DOHH2 (cell line): ENCODE data around the gene NEMF.
"Not testable (repeated sequence)": the region's sequence is repeated elsewhere in the genome, so short reads cannot be mapped to it uniquely, and the experiment has no call there.

Experiments used
- H3F3A ChIP-seq: fragments of 200-600 bp; sonication (generic), shearing (Covaris generic); 2 replicates; pipeline ENCODE4 v1.6.0; 2016; ENCODE audit warnings: antibody characterized with exemption, mild to moderate bottlenecking; ENCODE audit not compliant: control insufficient read depth, insufficient read depth
- H3K27ac ChIP-seq: fragments of 200-600 bp; sonication (generic); 2 replicates; pipeline ENCODE4 v1.5.1; 2014; ENCODE audit warnings: low read depth, mild to moderate bottlenecking, low read length, moderate library complexity
- H3K27me3 ChIP-seq: fragments of 200-600 bp; sonication (generic); 2 replicates; pipeline ENCODE4 v1.6.1; 2014; ENCODE audit warnings: mild to moderate bottlenecking, low read length, mixed read lengths; ENCODE audit not compliant: control insufficient read depth
- H3K36me3 ChIP-seq: fragments of 200-600 bp; sonication (generic); 2 replicates; pipeline ENCODE4 v1.6.1; 2014; ENCODE audit warnings: mild to moderate bottlenecking, low read length, moderate library complexity, mixed read lengths; ENCODE audit not compliant: control insufficient read depth
- H3K4me1 ChIP-seq: fragments of 200-600 bp; sonication (generic); 2 replicates; pipeline ENCODE4 v1.6.1; 2014; ENCODE audit warnings: mild to moderate bottlenecking, low read length, mixed read lengths; ENCODE audit not compliant: control insufficient read depth
- H3K4me2 ChIP-seq: fragments of 200-600 bp; sonication (generic); 2 replicates; pipeline ENCODE4 v1.6.0; 2014; ENCODE audit warnings: mild to moderate bottlenecking, low read length, moderate library complexity
- H3K4me3 ChIP-seq: fragments of 200-600 bp; sonication (generic); 2 replicates; pipeline ENCODE4 v1.5.1; 2014; ENCODE audit warnings: mild to moderate bottlenecking, low read length, mixed read lengths
- H3K79me2 ChIP-seq: fragments of 200-600 bp; sonication (generic); 2 replicates; pipeline ENCODE4 v1.6.1; 2014; ENCODE audit warnings: mild to moderate bottlenecking, low read length, mixed read lengths; ENCODE audit not compliant: control insufficient read depth
- H3K9me2 ChIP-seq: fragments of 200-600 bp; sonication (generic); replicated peaks from 2 replicates; pipeline ENCODE4 v1.6.1; 2014; ENCODE audit warnings: mild to moderate bottlenecking, low read length, mixed read lengths; ENCODE audit not compliant: control insufficient read depth
- H3K9me3 ChIP-seq: fragments of 200-600 bp; sonication (generic); 2 replicates; pipeline ENCODE4 v1.6.1; 2014; ENCODE audit warnings: antibody characterized with exemption, low read length, mixed read lengths; ENCODE audit not compliant: control insufficient read depth, insufficient read depth
- H4K20me1 ChIP-seq: fragments of 200-600 bp; sonication (generic); 2 replicates; pipeline ENCODE4 v1.6.0; 2014; ENCODE audit warnings: low read depth, mild to moderate bottlenecking, antibody characterized with exemption, low read length, moderate library complexity; ENCODE audit not compliant: control insufficient read depth, insufficient read depth
- CTCF ChIP-seq: fragments of 200-600 bp; sonication (generic); IDR thresholded peaks from one replicate; pipeline ENCODE4 v1.5.1; 2014; ENCODE audit warnings: antibody characterized with exemption, mild to moderate bottlenecking, low read depth, low read length; ENCODE audit not compliant: poor library complexity, severe bottlenecking
- EZH2phosphoT487 ChIP-seq: fragments of 200-600 bp; sonication (generic); IDR thresholded peaks from 2 replicates; pipeline ENCODE4 v1.6.1; 2017; ENCODE audit warnings: borderline replicate concordance, mild to moderate bottlenecking, antibody characterized with exemption, low read length, moderate library complexity, mixed read lengths

The NEMF gene

DNA sequence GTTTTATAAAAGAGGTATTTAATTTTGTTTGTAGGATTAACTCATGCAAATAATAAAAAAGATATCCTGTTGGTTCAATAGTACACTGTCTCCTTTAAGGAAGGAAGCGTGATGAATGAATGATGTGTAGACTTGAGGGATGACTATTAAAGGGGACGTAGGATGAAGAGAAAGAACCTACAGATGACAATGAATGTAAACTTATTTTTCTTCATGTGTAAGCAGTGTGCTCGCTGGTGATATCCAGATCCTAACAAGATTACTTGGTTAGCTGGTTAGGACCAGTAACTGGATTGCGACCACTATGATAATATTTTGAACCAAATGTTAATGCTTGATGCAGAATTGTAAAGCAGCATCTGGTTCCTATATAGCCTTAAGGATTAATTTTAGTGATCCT, 42.9 kb upstream of the NEMF start:
- Histone ChIP-seq H3K9me3 (no peaks in the 10 kb centered on the region), H3K27me3 (no peaks in the 10 kb centered on the region), H3K4me2 (peak overlapping the region; percentile 66), H3K9me2 (no peaks in the 10 kb centered on the region), H3K27ac (no peak overlapping the region), H3K79me2 (peaks cover 77% of the 10 kb centered on the region), H3K36me3 (peaks cover 56% of the 10 kb centered on the region), H3F3A (peaks cover 47% of the 10 kb centered on the region), H3K4me1 (peaks cover 56% of the 10 kb centered on the region), H3K4me3 (peak overlapping the region; percentile 98), H4K20me1 (peaks cover 37% of the 10 kb centered on the region)
- no peak for TF ChIP-seq EZH2phosphoT487
- no peak for TF ChIP-seq CTCF

DNA sequence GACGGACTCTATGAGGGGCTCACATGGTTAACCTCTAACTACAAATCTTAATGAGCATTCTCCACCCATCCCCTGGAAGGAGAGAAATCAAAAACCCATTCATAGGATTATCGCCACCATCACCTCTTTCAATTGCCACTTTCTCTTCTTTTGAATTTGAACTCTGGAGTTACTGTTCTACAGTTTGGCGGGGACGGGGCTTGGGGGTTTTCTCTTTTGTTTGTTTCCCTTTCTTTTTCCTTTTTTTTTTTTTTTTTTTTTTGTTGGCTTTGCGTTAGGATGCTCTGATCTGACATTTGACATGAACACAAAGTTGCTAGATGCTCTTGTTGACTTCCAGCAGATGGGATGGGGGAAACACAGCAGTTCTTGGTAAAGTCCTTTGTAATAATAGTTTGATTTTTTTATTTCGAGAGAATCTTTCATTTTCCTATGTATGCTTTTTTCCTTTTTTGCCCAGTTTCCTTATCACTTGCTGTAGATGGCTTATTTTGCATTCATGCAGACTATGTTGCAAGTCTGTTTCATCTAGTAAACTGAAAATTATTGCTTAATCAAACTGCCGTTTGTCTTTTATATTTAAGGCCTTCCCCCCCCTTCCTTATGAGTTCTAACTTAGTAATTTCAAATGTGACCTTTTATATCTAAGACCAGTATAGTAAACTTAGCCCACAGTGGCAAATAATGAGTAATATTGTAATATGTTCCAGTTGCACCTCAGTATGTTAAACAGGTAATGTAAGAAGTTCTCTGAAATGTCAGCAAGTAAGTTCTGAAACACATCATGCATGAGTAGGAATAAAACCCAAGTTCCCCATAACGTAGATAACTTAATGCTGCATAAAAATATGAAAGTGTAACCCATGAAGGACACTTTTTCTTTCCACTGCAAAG, 41.9 kb upstream of the NEMF start:
- H3K27me3 ChIP-seq, H3K9me3 ChIP-seq, H3K9me2 ChIP-seq: not testable (repeated sequence)
- Histone ChIP-seq H3K4me1 (peaks cover 54% of the 10 kb centered on the region), H3K4me3 (peak overlapping the region; percentile 98), H4K20me1 (peaks cover 37% of the 10 kb centered on the region), H3F3A (peaks cover 41% of the 10 kb centered on the region), H3K27ac (peak overlapping the region; percentile 84), H3K4me2 (peak overlapping the region; percentile 66), H3K36me3 (peaks cover 56% of the 10 kb centered on the region), H3K79me2 (peaks cover 75% of the 10 kb centered on the region)

GRCh38 chr14:49893309-49894213, 41.0 kb upstream of the NEMF start:
- Histone ChIP-seq H3K4me2 (peak overlapping the region; percentile 66), H3K36me3 (peaks cover 55% of the 10 kb centered on the region), H3K9me3 (no peaks in the 10 kb centered on the region), H3K9me2 (no peaks in the 10 kb centered on the region), H3K4me3 (peak overlapping the region; percentile 98), H3K27me3 (no peaks in the 10 kb centered on the region), H3F3A (peaks cover 35% of the 10 kb centered on the region), H3K27ac (peak overlapping the region; percentile 84), H3K79me2 (peaks cover 67% of the 10 kb centered on the region), H3K4me1 (peaks cover 45% of the 10 kb centered on the region), H4K20me1 (peaks cover 35% of the 10 kb centered on the region)
- TF ChIP-seq CTCF, result no peak
- TF ChIP-seq EZH2phosphoT487, result no peak
